Progenitor cell of endocrine pancreas (in vitro differentiated cells): ENCODE data around the gene ROR1. TPM values are rescaled to one million over a fixed set of nuclear protein-coding genes. Genes with fewer than 3 reads are reported as not detected.
A peak's percentile ranks its signal among the peaks of the same experiment; 100 is the strongest.

Experiments used
- DNase-seq: peaks from one replicate; pipeline ENCODE4 v3.0.0; 2021; ENCODE audit warnings: low spot score; ENCODE audit not compliant: unreplicated experiment
- H3K27ac Mint-ChIP-seq: 2 replicates; pipeline ENCODE4 v1.8.0; 2021; ENCODE audit warnings: mild to moderate bottlenecking, moderate library complexity, mixed read lengths
- H3K27me3 Mint-ChIP-seq: 2 replicates; pipeline ENCODE4 v1.8.0; 2021; ENCODE audit warnings: mixed read lengths
- H3K36me3 Mint-ChIP-seq: 2 replicates; pipeline ENCODE4 v1.8.0; 2022; ENCODE audit warnings: mixed read lengths; ENCODE audit not compliant: insufficient read depth
- H3K4me1 Mint-ChIP-seq: 2 replicates; pipeline ENCODE4 v1.8.0; 2021; ENCODE audit warnings: low read depth, mixed read lengths
- H3K4me3 Mint-ChIP-seq: 2 replicates; pipeline ENCODE4 v1.8.0; 2021; ENCODE audit warnings: low read depth, mild to moderate bottlenecking, moderate library complexity, mixed read lengths
- H3K9me3 Mint-ChIP-seq: 2 replicates; pipeline ENCODE4 v1.8.0; 2021; ENCODE audit warnings: low read depth, mixed read lengths
- total RNA-seq: library from RNA; stranded (reverse); gene quantifications from 2 replicates; pipeline ENCODE4 v1.2.1, GENCODE V29; 2021
- TF ChIP-seq, protein P1 (sequence below): fragments of 200-600 bp; sonication (generic); IDR thresholded peaks from one replicate; pipeline ENCODE4 v1.5.0; 2021; ENCODE audit warnings: antibody characterized with exemption, mild to moderate bottlenecking; ENCODE audit not compliant: unreplicated experiment

ROR1 gene
- total RNA-seq, 1 donor from 2014 or later = 63.8 TPM

DNA sequence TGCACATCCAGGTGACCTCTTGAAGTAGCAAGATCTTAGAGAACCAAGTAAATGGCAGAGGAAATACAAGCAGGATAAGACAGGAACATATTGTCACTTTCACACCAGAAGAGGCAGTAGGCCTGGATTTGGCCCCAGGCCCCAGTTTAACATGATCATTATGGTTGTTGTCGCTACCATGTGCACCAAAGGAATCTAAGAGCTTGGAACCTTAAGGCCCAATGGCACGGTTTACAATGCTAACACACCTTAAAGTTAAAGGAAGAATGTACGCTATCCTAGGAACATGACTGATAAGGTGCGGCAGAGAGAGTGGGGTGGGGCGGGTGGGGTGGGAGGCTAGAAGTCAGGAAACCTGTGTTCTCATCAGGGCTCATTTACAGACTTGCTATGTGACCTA, 147.5 kb downstream of the ROR1 start:
- H3K36me3 Mint-ChIP-seq = peaks cover 4% of the 10 kb centered on the region
- peaks cover 45% of the 10 kb centered on the region for H3K4me1 Mint-ChIP-seq
- no peak for DNase-seq
- H3K27ac Mint-ChIP-seq = peak overlapping the region; percentile 10
- TF ChIP-seq, protein P1, sequence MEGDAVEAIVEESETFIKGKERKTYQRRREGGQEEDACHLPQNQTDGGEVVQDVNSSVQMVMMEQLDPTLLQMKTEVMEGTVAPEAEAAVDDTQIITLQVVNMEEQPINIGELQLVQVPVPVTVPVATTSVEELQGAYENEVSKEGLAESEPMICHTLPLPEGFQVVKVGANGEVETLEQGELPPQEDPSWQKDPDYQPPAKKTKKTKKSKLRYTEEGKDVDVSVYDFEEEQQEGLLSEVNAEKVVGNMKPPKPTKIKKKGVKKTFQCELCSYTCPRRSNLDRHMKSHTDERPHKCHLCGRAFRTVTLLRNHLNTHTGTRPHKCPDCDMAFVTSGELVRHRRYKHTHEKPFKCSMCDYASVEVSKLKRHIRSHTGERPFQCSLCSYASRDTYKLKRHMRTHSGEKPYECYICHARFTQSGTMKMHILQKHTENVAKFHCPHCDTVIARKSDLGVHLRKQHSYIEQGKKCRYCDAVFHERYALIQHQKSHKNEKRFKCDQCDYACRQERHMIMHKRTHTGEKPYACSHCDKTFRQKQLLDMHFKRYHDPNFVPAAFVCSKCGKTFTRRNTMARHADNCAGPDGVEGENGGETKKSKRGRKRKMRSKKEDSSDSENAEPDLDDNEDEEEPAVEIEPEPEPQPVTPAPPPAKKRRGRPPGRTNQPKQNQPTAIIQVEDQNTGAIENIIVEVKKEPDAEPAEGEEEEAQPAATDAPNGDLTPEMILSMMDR = no peak
- no peaks in the 10 kb centered on the region for H3K27me3 Mint-ChIP-seq
- H3K4me3 Mint-ChIP-seq = no peak overlapping the region
- H3K9me3 Mint-ChIP-seq = no peaks in the 10 kb centered on the region

DNA sequence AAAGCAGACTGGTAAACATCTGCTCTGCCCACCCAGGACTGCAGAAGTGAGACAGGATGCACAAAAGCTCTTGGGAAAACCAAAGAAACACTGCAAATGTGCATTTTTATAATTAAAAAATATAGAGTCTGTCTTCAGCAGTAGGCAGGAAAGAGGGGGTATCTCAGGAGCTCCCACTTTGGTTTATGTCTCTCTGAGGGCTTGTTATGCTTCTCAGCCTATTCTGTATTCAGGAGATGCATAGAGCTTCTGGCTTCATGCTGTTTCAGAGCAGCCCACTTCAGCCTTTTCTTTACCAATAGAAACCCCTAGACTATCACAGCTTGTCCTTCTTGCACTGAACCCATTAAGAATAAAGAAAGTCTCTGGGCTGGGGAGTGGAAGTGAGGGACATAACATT, 148.0 kb downstream of the ROR1 start:
- DNase-seq = no peak
- TF ChIP-seq, protein P1 = no peak
- Mint-ChIP-seq H3K4me3 (no peak overlapping the region), H3K4me1 (peaks cover 40% of the 10 kb centered on the region), H3K36me3 (peaks cover 4% of the 10 kb centered on the region), H3K27ac (peak overlapping the region; percentile 81), H3K27me3 (no peaks in the 10 kb centered on the region), H3K9me3 (no peaks in the 10 kb centered on the region)

DNA sequence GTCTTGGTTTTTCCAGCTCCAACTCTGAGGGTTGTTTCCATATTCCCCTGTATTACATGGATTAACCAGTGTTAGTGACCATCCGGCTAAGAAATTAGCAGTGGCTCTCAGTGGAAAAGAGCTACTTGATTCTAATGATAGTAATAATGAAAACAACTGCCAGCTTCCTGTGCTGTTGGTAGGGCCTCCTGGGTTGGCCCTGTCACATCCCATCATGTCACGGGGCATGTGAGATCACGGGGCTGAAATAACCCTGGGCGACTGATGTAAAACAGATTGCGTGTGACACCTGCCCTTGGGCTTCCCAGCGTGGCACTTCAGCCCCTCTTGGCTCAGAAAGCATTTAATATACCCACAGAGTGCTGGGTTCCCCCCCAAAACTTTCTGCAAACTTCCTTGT, 149.0 kb downstream of the ROR1 start:
- Mint-ChIP-seq H3K4me1 (peaks cover 34% of the 10 kb centered on the region), H3K27ac (peak overlapping the region; percentile 46), H3K36me3 (peaks cover 3% of the 10 kb centered on the region), H3K9me3 (no peaks in the 10 kb centered on the region), H3K4me3 (no peak overlapping the region), H3K27me3 (no peaks in the 10 kb centered on the region)
- TF ChIP-seq, protein P1 = no peak
- no peak for DNase-seq

DNA sequence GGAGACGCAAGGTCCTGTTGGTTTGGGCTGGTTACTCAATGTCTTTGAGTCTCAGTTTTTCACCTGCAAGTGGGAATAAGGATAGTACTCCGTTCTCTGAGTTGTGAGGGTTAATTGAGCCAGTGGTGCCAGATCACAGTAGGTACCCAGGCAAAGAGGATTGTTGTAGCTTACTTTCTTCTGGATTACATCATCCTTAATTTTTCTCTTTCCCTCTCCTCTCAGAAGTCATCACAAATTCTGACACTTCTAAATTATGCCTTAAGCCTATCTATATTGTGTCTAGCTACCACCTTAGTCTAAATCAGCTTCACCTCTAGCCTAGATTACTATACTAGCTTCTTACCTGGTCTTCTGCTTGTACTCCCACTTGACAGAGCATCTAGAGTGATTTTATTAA, 149.5 kb downstream of the ROR1 start:
- Mint-ChIP-seq H3K9me3 (no peaks in the 10 kb centered on the region), H3K27me3 (no peaks in the 10 kb centered on the region), H3K27ac (no peak overlapping the region), H3K4me3 (no peak overlapping the region), H3K4me1 (peaks cover 31% of the 10 kb centered on the region), H3K36me3 (peaks cover 3% of the 10 kb centered on the region)
- DNase-seq = no peak
- TF ChIP-seq, protein P1 = no peak

DNA sequence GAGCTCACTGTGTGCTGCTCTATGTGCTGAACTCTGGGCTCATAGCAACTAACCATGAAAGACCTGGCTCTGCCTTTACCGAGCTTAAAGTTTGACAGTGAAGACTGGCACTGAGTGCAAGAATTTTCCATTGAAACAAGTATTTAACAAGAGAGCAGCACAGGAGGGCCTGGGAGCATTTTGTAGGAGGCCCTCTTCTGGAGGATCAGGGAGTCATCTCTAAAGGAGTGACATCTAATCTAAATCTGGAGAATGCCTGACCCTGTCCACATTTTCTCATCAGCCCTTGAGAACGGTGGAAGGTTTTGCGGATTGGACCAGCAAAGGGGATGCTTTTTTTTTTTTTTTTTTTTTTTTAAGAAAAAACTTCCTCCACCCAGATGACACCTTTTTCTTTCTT, 150.8 kb downstream of the ROR1 start:
- Mint-ChIP-seq H3K9me3 (no peaks in the 10 kb centered on the region), H3K27me3 (no peaks in the 10 kb centered on the region), H3K36me3 (peaks cover 3% of the 10 kb centered on the region), H3K4me3 (no peak overlapping the region), H3K27ac (no peak overlapping the region), H3K4me1 (peaks cover 31% of the 10 kb centered on the region)
- DNase-seq = no peak
- TF ChIP-seq, protein P1 = no peak
